GM13977 (cell line): Measurements from ENCODE around the gene RNFT2.

Source experiments
- DNase-seq: peaks from one replicate; pipeline ENCODE4 v3.0.0; 2012; ENCODE audit warnings: low spot score
- CTCF ChIP-seq: IDR thresholded peaks from 2 replicates; pipeline ENCODE4 v1.5.1; 2012; ENCODE audit warnings: mild to moderate bottlenecking, control low read depth; ENCODE audit not compliant: insufficient read depth; ENCODE audit errors: extremely low read depth, missing control alignments
- in situ Hi-C: fragments of 300-500 bp; cut with MboI; formaldehyde crosslinking; loops from one replicate; pipeline ENCODE4 v1.12.0; 2022; ENCODE audit warnings: low sequenced_read_pairs, low pct_unique_long_range_greater_than_20kb, mixed read lengths, inconsistent platforms; ENCODE audit not compliant: unreplicated experiment

The RNFT2 gene

GRCh38 chr12:116803013-116803736 lies 65.1 kb downstream of the RNFT2 start:
- in situ Hi-C loops = no loop called here
- no peak for DNase-seq
- no peak for TF ChIP-seq CTCF

GRCh38 chr12:116804051-116804450 lies 65.9 kb downstream of the RNFT2 start:
- no peak for DNase-seq
- no peak for TF ChIP-seq CTCF
- in situ Hi-C loops = no loop called here

- no peak for TF ChIP-seq CTCF
- DNase-seq = no peak
- in situ Hi-C loops = no loop called here
These were observed 68.8 kb downstream of the RNFT2 start for GRCh38 chr12:116806845-116807440.

GRCh38 chr12:116807546-116807945 lies 69.4 kb downstream of the RNFT2 start:
- no peak for DNase-seq
- in situ Hi-C loops = no loop called here
- no peak for TF ChIP-seq CTCF

- DNase-seq = no peak
- TF ChIP-seq CTCF = no peak
- in situ Hi-C loops = no loop called here
These were observed 70.3 kb downstream of the RNFT2 start for GRCh38 chr12:116808113-116809105.

GRCh38 chr12:116812238-116812637 lies 74.1 kb downstream of the RNFT2 start:
- in situ Hi-C loops = no loop called here
- no peak for TF ChIP-seq CTCF

More at GRCh38 chr12:116812238-116812637, 74.1 kb downstream of the RNFT2 start:
- no peak for DNase-seq
